H1 (cell line): ENCODE measurements around the gene GPT2. TPM values are rescaled to one million over a fixed set of nuclear protein-coding genes. Genes with fewer than 3 reads are reported as not detected.

Experiments
- CBX5 ChIP-seq: fragments of 300-800, 300-1000 bp; sonication (generic); IDR thresholded peaks from 2 replicates; pipeline ENCODE4 v1.7.1; 2016; ENCODE audit warnings: antibody characterized with exemption, low read length, low read depth
- CBX8 ChIP-seq: fragments of 300-800, 300-1000 bp; sonication (generic); IDR thresholded peaks from 2 replicates; pipeline ENCODE4 v1.7.1; 2016; ENCODE audit warnings: low read depth, low read length, borderline replicate concordance
- CHD2 ChIP-seq: IDR thresholded peaks from 2 replicates; pipeline ENCODE4 v1.6.1; 2012; ENCODE audit warnings: low read length, improper control_type of control experiment
- EGR1 ChIP-seq: IDR thresholded peaks from 2 replicates; pipeline ENCODE4 v1.6.1; 2011; ENCODE audit warnings: low read depth, low read length, borderline replicate concordance
- EP300 ChIP-seq, 2 experiments: IDR thresholded peaks; 1 replicate in 1 of 2; 2 replicates in 1 of 2; pipeline ENCODE4 v1.6.1; 2011 to 2012; ENCODE audit warnings: low read depth in 2 of 2, low read length in 2 of 2, mild to moderate bottlenecking in 2 of 2, borderline replicate concordance in 1 of 2, inconsistent platforms in 1 of 2, moderate library complexity in 1 of 2
- JUN ChIP-seq: IDR thresholded peaks from 2 replicates; pipeline ENCODE4 v1.6.1; 2011; ENCODE audit warnings: low read depth, mild to moderate bottlenecking, improper control_type of control experiment, low read length
- TBP ChIP-seq: IDR thresholded peaks from 2 replicates; pipeline ENCODE4 v1.6.1; 2011; ENCODE audit warnings: low read depth, low read length, improper control_type of control experiment
- TCF12 ChIP-seq: IDR thresholded peaks from 2 replicates; pipeline ENCODE4 v1.6.1; 2011; ENCODE audit warnings: low read depth, mild to moderate bottlenecking, low read length
- TEAD4 ChIP-seq: IDR thresholded peaks from 2 replicates; pipeline ENCODE4 v1.6.1; 2012; ENCODE audit warnings: low read depth, low read length, inconsistent platforms, mixed read lengths
- YY1 ChIP-seq: IDR thresholded peaks from 2 replicates; pipeline ENCODE4 v1.6.1; 2011; ENCODE audit warnings: low read depth, mild to moderate bottlenecking, low read length
- polyA plus RNA-seq, 7 experiments: library from polyadenylated mRNA; depleted of rRNA in 3 of 7; stranded (reverse) in 5 of 7; unstranded in 2 of 7; fragments of >200 nt in 5 of 7; fragments of 200-250 nt in 2 of 7; gene quantifications; 1 replicate in 5 of 7; 2 replicates in 1 of 7; 4 replicates in 1 of 7; pipeline versions ENCODE4 v1.2.1 to v1.2.3, GENCODE V29; 2011 to 2013; ENCODE audit warnings: missing spikeins in 2 of 7, mixed read lengths in 2 of 7
- total RNA-seq: library from RNA; stranded (reverse); fragmentation: NEBNext Ultra II Directional; extraction: Animal tissue kit (Norgen Biotek cat#: 25700); gene quantifications from 2 replicates; pipeline ENCODE4 v1.2.1, GENCODE V29; 2021
- TF ChIP-seq, protein P1 (sequence below): fragments of 300-600 bp; sonication (generic); IDR thresholded peaks from 2 replicates; pipeline ENCODE4 v1.7.1; 2012; ENCODE audit warnings: low read length, moderate library complexity, mild to moderate bottlenecking, inconsistent platforms; ENCODE audit not compliant: insufficient replicate concordance

The GPT2 gene
- total and polyA plus RNA-seq, 2 of the 8 experiments (the other 6 are each of a cell fraction or from before 2014, with no cell fraction given), result 71.6 to 94.1 TPM

- TF ChIP-seq CBX5, result no peak
- no peak for TF ChIP-seq CBX8
- TF ChIP-seq TEAD4, result peak; percentile 68; the same call in 1 of the 2 replicates
- TF ChIP-seq TCF12, result no peak
- TF ChIP-seq, protein P1, sequence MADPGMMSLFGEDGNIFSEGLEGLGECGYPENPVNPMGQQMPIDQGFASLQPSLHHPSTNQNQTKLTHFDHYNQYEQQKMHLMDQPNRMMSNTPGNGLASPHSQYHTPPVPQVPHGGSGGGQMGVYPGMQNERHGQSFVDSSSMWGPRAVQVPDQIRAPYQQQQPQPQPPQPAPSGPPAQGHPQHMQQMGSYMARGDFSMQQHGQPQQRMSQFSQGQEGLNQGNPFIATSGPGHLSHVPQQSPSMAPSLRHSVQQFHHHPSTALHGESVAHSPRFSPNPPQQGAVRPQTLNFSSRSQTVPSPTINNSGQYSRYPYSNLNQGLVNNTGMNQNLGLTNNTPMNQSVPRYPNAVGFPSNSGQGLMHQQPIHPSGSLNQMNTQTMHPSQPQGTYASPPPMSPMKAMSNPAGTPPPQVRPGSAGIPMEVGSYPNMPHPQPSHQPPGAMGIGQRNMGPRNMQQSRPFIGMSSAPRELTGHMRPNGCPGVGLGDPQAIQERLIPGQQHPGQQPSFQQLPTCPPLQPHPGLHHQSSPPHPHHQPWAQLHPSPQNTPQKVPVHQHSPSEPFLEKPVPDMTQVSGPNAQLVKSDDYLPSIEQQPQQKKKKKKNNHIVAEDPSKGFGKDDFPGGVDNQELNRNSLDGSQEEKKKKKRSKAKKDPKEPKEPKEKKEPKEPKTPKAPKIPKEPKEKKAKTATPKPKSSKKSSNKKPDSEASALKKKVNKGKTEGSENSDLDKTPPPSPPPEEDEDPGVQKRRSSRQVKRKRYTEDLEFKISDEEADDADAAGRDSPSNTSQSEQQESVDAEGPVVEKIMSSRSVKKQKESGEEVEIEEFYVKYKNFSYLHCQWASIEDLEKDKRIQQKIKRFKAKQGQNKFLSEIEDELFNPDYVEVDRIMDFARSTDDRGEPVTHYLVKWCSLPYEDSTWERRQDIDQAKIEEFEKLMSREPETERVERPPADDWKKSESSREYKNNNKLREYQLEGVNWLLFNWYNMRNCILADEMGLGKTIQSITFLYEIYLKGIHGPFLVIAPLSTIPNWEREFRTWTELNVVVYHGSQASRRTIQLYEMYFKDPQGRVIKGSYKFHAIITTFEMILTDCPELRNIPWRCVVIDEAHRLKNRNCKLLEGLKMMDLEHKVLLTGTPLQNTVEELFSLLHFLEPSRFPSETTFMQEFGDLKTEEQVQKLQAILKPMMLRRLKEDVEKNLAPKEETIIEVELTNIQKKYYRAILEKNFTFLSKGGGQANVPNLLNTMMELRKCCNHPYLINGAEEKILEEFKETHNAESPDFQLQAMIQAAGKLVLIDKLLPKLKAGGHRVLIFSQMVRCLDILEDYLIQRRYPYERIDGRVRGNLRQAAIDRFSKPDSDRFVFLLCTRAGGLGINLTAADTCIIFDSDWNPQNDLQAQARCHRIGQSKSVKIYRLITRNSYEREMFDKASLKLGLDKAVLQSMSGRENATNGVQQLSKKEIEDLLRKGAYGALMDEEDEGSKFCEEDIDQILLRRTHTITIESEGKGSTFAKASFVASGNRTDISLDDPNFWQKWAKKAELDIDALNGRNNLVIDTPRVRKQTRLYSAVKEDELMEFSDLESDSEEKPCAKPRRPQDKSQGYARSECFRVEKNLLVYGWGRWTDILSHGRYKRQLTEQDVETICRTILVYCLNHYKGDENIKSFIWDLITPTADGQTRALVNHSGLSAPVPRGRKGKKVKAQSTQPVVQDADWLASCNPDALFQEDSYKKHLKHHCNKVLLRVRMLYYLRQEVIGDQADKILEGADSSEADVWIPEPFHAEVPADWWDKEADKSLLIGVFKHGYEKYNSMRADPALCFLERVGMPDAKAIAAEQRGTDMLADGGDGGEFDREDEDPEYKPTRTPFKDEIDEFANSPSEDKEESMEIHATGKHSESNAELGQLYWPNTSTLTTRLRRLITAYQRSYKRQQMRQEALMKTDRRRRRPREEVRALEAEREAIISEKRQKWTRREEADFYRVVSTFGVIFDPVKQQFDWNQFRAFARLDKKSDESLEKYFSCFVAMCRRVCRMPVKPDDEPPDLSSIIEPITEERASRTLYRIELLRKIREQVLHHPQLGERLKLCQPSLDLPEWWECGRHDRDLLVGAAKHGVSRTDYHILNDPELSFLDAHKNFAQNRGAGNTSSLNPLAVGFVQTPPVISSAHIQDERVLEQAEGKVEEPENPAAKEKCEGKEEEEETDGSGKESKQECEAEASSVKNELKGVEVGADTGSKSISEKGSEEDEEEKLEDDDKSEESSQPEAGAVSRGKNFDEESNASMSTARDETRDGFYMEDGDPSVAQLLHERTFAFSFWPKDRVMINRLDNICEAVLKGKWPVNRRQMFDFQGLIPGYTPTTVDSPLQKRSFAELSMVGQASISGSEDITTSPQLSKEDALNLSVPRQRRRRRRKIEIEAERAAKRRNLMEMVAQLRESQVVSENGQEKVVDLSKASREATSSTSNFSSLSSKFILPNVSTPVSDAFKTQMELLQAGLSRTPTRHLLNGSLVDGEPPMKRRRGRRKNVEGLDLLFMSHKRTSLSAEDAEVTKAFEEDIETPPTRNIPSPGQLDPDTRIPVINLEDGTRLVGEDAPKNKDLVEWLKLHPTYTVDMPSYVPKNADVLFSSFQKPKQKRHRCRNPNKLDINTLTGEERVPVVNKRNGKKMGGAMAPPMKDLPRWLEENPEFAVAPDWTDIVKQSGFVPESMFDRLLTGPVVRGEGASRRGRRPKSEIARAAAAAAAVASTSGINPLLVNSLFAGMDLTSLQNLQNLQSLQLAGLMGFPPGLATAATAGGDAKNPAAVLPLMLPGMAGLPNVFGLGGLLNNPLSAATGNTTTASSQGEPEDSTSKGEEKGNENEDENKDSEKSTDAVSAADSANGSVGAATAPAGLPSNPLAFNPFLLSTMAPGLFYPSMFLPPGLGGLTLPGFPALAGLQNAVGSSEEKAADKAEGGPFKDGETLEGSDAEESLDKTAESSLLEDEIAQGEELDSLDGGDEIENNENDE, result no peak
- TF ChIP-seq JUN, result no peak
- peak; percentile 77 for TF ChIP-seq YY1
- no peak for TF ChIP-seq CHD2
- TF ChIP-seq TBP, result peak; percentile 19; the same call in 1 of the 2 replicates
- no peak for TF ChIP-seq EGR1
- 0 out of 3 replicates have a peak, but pooled peaks of 1 of the 2 experiments have one; percentile 9 for TF ChIP-seq EP300 (IDR thresholded peaks at IDR 0.05; ENCODE audit: borderline replicate concordance in 1 of 2, low read depth in 2 of 2, low read length in 2 of 2)
Measured at GRCh38 chr16:46853713-46854443, 30.3 kb upstream of the GPT2 start (continued).
